ENCODE data around the gene MIGA1. TPM values are rescaled to one million over a fixed set of nuclear protein-coding genes. Genes with fewer than 3 reads are reported as not detected.

Gene MIGA1
- total and polyA plus RNA-seq, 9 of the 15 experiments (the other 6 are each of a cell fraction or from before 2014, with no cell fraction given), result 1.6 to 5.1 (median 2.9) TPM

- TF ChIP-seq, protein P1, sequence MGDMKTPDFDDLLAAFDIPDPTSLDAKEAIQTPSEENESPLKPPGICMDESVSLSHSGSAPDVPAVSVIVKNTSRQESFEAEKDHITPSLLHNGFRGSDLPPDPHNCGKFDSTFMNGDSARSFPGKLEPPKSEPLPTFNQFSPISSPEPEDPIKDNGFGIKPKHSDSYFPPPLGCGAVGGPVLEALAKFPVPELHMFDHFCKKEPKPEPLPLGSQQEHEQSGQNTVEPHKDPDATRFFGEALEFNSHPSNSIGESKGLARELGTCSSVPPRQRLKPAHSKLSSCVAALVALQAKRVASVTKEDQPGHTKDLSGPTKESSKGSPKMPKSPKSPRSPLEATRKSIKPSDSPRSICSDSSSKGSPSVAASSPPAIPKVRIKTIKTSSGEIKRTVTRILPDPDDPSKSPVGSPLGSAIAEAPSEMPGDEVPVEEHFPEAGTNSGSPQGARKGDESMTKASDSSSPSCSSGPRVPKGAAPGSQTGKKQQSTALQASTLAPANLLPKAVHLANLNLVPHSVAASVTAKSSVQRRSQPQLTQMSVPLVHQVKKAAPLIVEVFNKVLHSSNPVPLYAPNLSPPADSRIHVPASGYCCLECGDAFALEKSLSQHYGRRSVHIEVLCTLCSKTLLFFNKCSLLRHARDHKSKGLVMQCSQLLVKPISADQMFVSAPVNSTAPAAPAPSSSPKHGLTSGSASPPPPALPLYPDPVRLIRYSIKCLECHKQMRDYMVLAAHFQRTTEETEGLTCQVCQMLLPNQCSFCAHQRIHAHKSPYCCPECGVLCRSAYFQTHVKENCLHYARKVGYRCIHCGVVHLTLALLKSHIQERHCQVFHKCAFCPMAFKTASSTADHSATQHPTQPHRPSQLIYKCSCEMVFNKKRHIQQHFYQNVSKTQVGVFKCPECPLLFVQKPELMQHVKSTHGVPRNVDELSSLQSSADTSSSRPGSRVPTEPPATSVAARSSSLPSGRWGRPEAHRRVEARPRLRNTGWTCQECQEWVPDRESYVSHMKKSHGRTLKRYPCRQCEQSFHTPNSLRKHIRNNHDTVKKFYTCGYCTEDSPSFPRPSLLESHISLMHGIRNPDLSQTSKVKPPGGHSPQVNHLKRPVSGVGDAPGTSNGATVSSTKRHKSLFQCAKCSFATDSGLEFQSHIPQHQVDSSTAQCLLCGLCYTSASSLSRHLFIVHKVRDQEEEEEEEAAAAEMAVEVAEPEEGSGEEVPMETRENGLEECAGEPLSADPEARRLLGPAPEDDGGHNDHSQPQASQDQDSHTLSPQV (IDR thresholded peaks at IDR 0.05), result no peak
- TF ChIP-seq HBP1 (CRISPR knock-in tag; IDR thresholded peaks at IDR 0.05), result no peak
- no peak for TF ChIP-seq ESRRA (IDR thresholded peaks at IDR 0.05; ENCODE audit: borderline replicate concordance, low read depth)
- no peak for TF ChIP-seq BRF1 (IDR thresholded peaks at IDR 0.05; ENCODE audit: borderline replicate concordance, extremely low read depth, insufficient read length)
These were observed 48.6 kb downstream of the MIGA1 start (continued) for GRCh38 chr1:77828098-77828497.

DNA sequence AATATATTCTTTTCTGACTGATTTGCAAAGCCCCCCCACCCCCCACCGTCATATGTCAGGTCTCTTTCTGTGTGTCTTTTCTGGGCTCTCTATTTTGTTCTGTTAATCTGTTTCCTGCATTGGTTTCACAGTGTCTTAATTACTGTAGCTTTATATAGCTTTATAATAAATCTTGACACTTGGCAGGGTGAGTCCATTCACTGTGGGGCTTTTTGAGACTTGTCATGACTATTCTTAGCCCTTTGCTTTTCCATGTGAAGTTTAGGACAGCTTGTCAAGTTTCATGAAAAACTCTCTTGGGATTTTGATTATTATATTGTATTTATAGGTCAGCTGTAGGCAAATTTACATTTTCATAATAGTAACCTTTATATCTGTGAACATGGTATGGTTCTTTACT is 50.4 kb downstream of the MIGA1 start:
- no peak for DNase-seq (ENCODE audit: extremely low read depth in 1 of 4, low spot score in 3 of 4)
- Histone ChIP-seq H3K36me3 (ENCODE audit: control insufficient read depth, insufficient read depth, low read length) (no peaks in the 10 kb centered on the region), H3K9me3 (replicated peaks; ENCODE audit: control insufficient read depth, insufficient read depth, low read depth, low read length) (no peaks in the 10 kb centered on the region), H3K4me2 (ENCODE audit: insufficient read depth, low read length) (no peak overlapping the region), H3K27me3 (ENCODE audit: control insufficient read depth in 2 of 2, insufficient read depth in 2 of 2, low read length in 2 of 2) (no peaks in the 10 kb centered on the region), H3K9ac (ENCODE audit: insufficient read depth in 1 of 2, low read depth in 2 of 2, low read length in 2 of 2) (no peak overlapping the region), H3K4me1 (replicated peaks in 1 of 2; ENCODE audit: control insufficient read depth in 2 of 2, insufficient read depth in 2 of 2, low read length in 2 of 2) (peaks cover 0 to 19% of the 10 kb centered on the region in 2 experiments; a peak in 3 of 5 replicates), H3K4me3 (no peak overlapping the region), H3K27ac (ENCODE audit: extremely low read depth, low read depth, low read length) (no peak overlapping the region), H3K79me2 (ENCODE audit: control insufficient read depth, insufficient read depth, low read length) (no peaks in the 10 kb centered on the region), H3K9me1 (ENCODE audit: control insufficient read depth, insufficient read depth, low read length) (no peaks in the 10 kb centered on the region), H2AFZ (ENCODE audit: low read depth, low read length) (no peak overlapping the region), H4K20me1 (replicated peaks; ENCODE audit: control insufficient read depth, insufficient read depth, low read length) (no peaks in the 10 kb centered on the region)
- no peak for ATAC-seq
- FAIRE-seq, result no peak
- in situ Hi-C loops (cut with MboI) (no loop called here), intact Hi-C loops (cut with micrococcal nuclease) (no loop called here)
- no TSS peak for BruUV-seq (replicated peaks)
- ChIA-PET CTCF (ENCODE audit: low intra/inter-chr PET ratio) (no interaction called here), POLR2A (no interaction called here)
- WGBS (ENCODE audit: insufficient coverage, low coverage, missing lambda C conversion rate), result 82% methylated on average over 1 of the region's 1 CpG
- no peak for TF ChIP-seq NBN (IDR thresholded peaks at IDR 0.05; ENCODE audit: low read depth)
- no peak for TF ChIP-seq TCF7 (IDR thresholded peaks at IDR 0.05; ENCODE audit: borderline replicate concordance)
- no peak for TF ChIP-seq CHCHD3 (CRISPR knock-in tag; IDR thresholded peaks at IDR 0.05)
- TF ChIP-seq, protein P2, sequence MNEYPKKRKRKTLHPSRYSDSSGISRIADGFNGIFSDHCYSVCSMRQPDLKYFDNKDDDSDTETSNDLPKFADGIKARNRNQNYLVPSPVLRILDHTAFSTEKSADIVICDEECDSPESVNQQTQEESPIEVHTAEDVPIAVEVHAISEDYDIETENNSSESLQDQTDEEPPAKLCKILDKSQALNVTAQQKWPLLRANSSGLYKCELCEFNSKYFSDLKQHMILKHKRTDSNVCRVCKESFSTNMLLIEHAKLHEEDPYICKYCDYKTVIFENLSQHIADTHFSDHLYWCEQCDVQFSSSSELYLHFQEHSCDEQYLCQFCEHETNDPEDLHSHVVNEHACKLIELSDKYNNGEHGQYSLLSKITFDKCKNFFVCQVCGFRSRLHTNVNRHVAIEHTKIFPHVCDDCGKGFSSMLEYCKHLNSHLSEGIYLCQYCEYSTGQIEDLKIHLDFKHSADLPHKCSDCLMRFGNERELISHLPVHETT (CRISPR knock-in tag; conservative IDR thresholded peaks at IDR 0.05 in 1 of 2, IDR thresholded peaks at IDR 0.05 in 1 of 2), result no peak
- no peak for TF ChIP-seq MTF1 (CRISPR knock-in tag; IDR thresholded peaks at IDR 0.05; ENCODE audit: borderline replicate concordance)
- no peak for TF ChIP-seq ETV6 (IDR thresholded peaks at IDR 0.05; ENCODE audit: borderline replicate concordance in 1 of 2, low read depth in 2 of 2, low read length in 1 of 2)
- TF ChIP-seq ETV6 (CRISPR knock-in tag; IDR thresholded peaks at IDR 0.05; ENCODE audit: borderline replicate concordance), result no peak
- TF ChIP-seq TAF15 (IDR thresholded peaks at IDR 0.05; ENCODE audit: low read depth, low read length), result no peak
- TF ChIP-seq ZC3H11A (IDR thresholded peaks at IDR 0.05; ENCODE audit: low read depth, low read length), result no peak
- no peak for TF ChIP-seq ZNF253 (CRISPR knock-in tag; conservative IDR thresholded peaks at IDR 0.05)

Measured in K562 (cell line).